ENCODE measurements around the gene EMID1.

DNA sequence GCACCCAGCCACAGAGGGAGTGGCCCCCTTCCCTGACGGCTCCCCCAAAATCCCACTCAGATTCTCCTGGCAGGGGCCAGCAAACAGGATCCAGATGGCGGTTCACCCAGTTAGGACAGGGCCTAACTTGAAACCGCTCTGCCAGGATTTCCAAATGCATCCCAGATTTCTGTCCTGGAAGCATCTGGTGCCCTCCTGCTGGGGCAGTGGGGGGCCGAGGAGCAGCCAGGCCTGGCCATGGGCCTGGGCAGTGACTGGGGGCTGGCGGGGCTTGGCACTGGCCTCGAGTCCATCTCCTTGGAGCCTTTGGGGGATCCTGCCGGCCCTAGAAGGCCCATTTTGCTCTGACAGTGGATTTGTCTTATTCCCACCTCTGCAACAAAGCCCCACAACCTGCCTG, 17.9 kb upstream of the EMID1 start:
- TF ChIP-seq EZH2phosphoT487 (IDR thresholded peaks at IDR 0.05), result no peak
- TF ChIP-seq, protein P1, sequence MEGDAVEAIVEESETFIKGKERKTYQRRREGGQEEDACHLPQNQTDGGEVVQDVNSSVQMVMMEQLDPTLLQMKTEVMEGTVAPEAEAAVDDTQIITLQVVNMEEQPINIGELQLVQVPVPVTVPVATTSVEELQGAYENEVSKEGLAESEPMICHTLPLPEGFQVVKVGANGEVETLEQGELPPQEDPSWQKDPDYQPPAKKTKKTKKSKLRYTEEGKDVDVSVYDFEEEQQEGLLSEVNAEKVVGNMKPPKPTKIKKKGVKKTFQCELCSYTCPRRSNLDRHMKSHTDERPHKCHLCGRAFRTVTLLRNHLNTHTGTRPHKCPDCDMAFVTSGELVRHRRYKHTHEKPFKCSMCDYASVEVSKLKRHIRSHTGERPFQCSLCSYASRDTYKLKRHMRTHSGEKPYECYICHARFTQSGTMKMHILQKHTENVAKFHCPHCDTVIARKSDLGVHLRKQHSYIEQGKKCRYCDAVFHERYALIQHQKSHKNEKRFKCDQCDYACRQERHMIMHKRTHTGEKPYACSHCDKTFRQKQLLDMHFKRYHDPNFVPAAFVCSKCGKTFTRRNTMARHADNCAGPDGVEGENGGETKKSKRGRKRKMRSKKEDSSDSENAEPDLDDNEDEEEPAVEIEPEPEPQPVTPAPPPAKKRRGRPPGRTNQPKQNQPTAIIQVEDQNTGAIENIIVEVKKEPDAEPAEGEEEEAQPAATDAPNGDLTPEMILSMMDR (IDR thresholded peaks at IDR 0.05), result no peak
- no peak for TF ChIP-seq EZH2 (IDR thresholded peaks at IDR 0.05)

All from neural progenitor cell (in vitro differentiated cells).